ENCODE measurements around the gene SALL1. TPM values are rescaled to one million over a fixed set of nuclear protein-coding genes. Genes with fewer than 3 reads are reported as not detected.
A peak's percentile ranks its signal among the peaks of the same experiment; 100 is the strongest.

SALL1 gene
- polyA plus RNA-seq = 0.08 and 0.22 TPM in 2 replicates
- polyA minus RNA-seq = 0.69 and 2.4 TPM in 2 replicates

GRCh38 chr16:51150888-51151320, at the start of gene SALL1:
Gene SALL1, minus strand, starts transcription at chr16:51151270. Its CDS starts 29 bp downstream, at chr16:51151241.
- peak within 1 kb of the TSS; percentile 54 for H3K9ac ChIP-seq (ENCODE audit: low read length)
- H3K9me2 ChIP-seq (ENCODE audit: insufficient read depth, low read length) = no peaks in the 10 kb centered on the region
- TF ChIP-seq SMC3 (conservative IDR thresholded peaks at IDR 0.05; ENCODE audit: poor library complexity) (no peak), MXI1 (conservative IDR thresholded peaks at IDR 0.05; ENCODE audit: poor library complexity, severe bottlenecking) (peak; percentile 9), POLR2AphosphoS5 (IDR thresholded peaks at IDR 0.05) (peak; percentile 18)
- H3K27ac ChIP-seq (ENCODE audit: low read length) = no peak within 1 kb of the TSS
- H3K4me2 ChIP-seq (ENCODE audit: low read length) = peak within 1 kb of the TSS; percentile 88
- H3K79me2 ChIP-seq (replicated peaks; ENCODE audit: insufficient read depth, low read length) = peaks cover 51% of the 10 kb centered on the region
- no peak within 1 kb of the TSS for H2AFZ ChIP-seq (ENCODE audit: low read depth, low read length)
- no peaks in the 10 kb centered on the region for H4K20me1 ChIP-seq (ENCODE audit: insufficient read depth)
- H3K4me3 ChIP-seq (ENCODE audit: low read length) = peak within 1 kb of the TSS; percentile 78
- H3F3A ChIP-seq (ENCODE audit: insufficient read depth, low read length, poor library complexity, severe bottlenecking) = no peaks in the 10 kb centered on the region
- no peaks in the 10 kb centered on the region for H3K36me3 ChIP-seq (ENCODE audit: insufficient read depth, low read length)
- peaks cover 67% of the 10 kb centered on the region for H3K27me3 ChIP-seq (ENCODE audit: insufficient read depth, low read depth, low read length)
- no peaks in the 10 kb centered on the region for H3K9me3 ChIP-seq (ENCODE audit: low read length)

GRCh38 chr16:51200793-51201192, 49.7 kb upstream of the SALL1 start:
- TF ChIP-seq, protein P1, sequence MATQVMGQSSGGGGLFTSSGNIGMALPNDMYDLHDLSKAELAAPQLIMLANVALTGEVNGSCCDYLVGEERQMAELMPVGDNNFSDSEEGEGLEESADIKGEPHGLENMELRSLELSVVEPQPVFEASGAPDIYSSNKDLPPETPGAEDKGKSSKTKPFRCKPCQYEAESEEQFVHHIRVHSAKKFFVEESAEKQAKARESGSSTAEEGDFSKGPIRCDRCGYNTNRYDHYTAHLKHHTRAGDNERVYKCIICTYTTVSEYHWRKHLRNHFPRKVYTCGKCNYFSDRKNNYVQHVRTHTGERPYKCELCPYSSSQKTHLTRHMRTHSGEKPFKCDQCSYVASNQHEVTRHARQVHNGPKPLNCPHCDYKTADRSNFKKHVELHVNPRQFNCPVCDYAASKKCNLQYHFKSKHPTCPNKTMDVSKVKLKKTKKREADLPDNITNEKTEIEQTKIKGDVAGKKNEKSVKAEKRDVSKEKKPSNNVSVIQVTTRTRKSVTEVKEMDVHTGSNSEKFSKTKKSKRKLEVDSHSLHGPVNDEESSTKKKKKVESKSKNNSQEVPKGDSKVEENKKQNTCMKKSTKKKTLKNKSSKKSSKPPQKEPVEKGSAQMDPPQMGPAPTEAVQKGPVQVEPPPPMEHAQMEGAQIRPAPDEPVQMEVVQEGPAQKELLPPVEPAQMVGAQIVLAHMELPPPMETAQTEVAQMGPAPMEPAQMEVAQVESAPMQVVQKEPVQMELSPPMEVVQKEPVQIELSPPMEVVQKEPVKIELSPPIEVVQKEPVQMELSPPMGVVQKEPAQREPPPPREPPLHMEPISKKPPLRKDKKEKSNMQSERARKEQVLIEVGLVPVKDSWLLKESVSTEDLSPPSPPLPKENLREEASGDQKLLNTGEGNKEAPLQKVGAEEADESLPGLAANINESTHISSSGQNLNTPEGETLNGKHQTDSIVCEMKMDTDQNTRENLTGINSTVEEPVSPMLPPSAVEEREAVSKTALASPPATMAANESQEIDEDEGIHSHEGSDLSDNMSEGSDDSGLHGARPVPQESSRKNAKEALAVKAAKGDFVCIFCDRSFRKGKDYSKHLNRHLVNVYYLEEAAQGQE (IDR thresholded peaks at IDR 0.05; ENCODE audit: borderline replicate concordance) = no peak
- no peak for TF ChIP-seq EP300 (conservative IDR thresholded peaks at IDR 0.05; ENCODE audit: poor library complexity, severe bottlenecking)
- no peak for TF ChIP-seq EZH2 (IDR thresholded peaks at IDR 0.05; ENCODE audit: borderline replicate concordance, insufficient read depth, low read length, poor library complexity, severe bottlenecking)
- TF ChIP-seq, protein P2, sequence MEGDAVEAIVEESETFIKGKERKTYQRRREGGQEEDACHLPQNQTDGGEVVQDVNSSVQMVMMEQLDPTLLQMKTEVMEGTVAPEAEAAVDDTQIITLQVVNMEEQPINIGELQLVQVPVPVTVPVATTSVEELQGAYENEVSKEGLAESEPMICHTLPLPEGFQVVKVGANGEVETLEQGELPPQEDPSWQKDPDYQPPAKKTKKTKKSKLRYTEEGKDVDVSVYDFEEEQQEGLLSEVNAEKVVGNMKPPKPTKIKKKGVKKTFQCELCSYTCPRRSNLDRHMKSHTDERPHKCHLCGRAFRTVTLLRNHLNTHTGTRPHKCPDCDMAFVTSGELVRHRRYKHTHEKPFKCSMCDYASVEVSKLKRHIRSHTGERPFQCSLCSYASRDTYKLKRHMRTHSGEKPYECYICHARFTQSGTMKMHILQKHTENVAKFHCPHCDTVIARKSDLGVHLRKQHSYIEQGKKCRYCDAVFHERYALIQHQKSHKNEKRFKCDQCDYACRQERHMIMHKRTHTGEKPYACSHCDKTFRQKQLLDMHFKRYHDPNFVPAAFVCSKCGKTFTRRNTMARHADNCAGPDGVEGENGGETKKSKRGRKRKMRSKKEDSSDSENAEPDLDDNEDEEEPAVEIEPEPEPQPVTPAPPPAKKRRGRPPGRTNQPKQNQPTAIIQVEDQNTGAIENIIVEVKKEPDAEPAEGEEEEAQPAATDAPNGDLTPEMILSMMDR (IDR thresholded peaks at IDR 0.05; ENCODE audit: poor library complexity, severe bottlenecking) = no peak
- no peak for TF ChIP-seq SMC3 (conservative IDR thresholded peaks at IDR 0.05; ENCODE audit: poor library complexity)
- TF ChIP-seq TAF1 (IDR thresholded peaks at IDR 0.05; ENCODE audit: low read depth) = no peak
- no peak for TF ChIP-seq POLR2AphosphoS5 (IDR thresholded peaks at IDR 0.05)
- no peak for TF ChIP-seq MXI1 (conservative IDR thresholded peaks at IDR 0.05; ENCODE audit: poor library complexity, severe bottlenecking)
- H3K27me3 ChIP-seq (ENCODE audit: insufficient read depth, low read depth, low read length) = no peaks in the 10 kb centered on the region
- no peaks in the 10 kb centered on the region for H3K9me2 ChIP-seq (ENCODE audit: insufficient read depth, low read length)
- no peak overlapping the region for H3K9ac ChIP-seq (ENCODE audit: low read length)
- H4K20me1 ChIP-seq (ENCODE audit: insufficient read depth) = no peaks in the 10 kb centered on the region
- H2AFZ ChIP-seq (ENCODE audit: low read depth, low read length) = no peak overlapping the region
- no peak overlapping the region for H3K4me3 ChIP-seq (ENCODE audit: low read length)
- H3K79me2 ChIP-seq (replicated peaks; ENCODE audit: insufficient read depth, low read length) = no peaks in the 10 kb centered on the region
- H3F3A ChIP-seq (ENCODE audit: insufficient read depth, low read length, poor library complexity, severe bottlenecking) = no peaks in the 10 kb centered on the region
- no peaks in the 10 kb centered on the region for H3K36me3 ChIP-seq (ENCODE audit: insufficient read depth, low read length)
- H3K27ac ChIP-seq (ENCODE audit: low read length) = no peak overlapping the region
- no peak overlapping the region for H3K4me2 ChIP-seq (ENCODE audit: low read length)
- no peaks in the 10 kb centered on the region for H3K9me3 ChIP-seq (ENCODE audit: low read length)

Data from neural cell (in vitro differentiated cells).